ENCODE results near the gene SFRP2. TPM values are rescaled to one million over a fixed set of nuclear protein-coding genes. Genes with fewer than 3 reads are reported as not detected.

SFRP2 gene
- total RNA-seq, 1 donor from 2014 or later = 0.14 TPM

GRCh38 chr4:153780876-153781275, 8.0 kb downstream of the SFRP2 start:
- no peak for TF ChIP-seq CTCF (IDR thresholded peaks at IDR 0.05; ENCODE audit: borderline replicate concordance)
- Histone ChIP-seq H3K4me1 (no peaks in the 10 kb centered on the region), H3K36me3 (no peaks in the 10 kb centered on the region), H3K4me3 (no peak overlapping the region), H3K27ac (replicated peaks) (no peak overlapping the region), H3K9me3 (replicated peaks) (no peaks in the 10 kb centered on the region), H3K27me3 (ENCODE audit: low read depth) (peaks cover 81% of the 10 kb centered on the region)
- intact Hi-C loops (cut with micrococcal nuclease) = no loop called here
- DNase-seq = no peak

- no peaks in the 10 kb centered on the region for H3K9me3 ChIP-seq (replicated peaks)
- no peak overlapping the region for H3K27ac ChIP-seq (replicated peaks)
- TF ChIP-seq CTCF (IDR thresholded peaks at IDR 0.05; ENCODE audit: borderline replicate concordance) = no peak
- H3K4me3 ChIP-seq = no peak overlapping the region
- no peak for DNase-seq
- H3K27me3 ChIP-seq (ENCODE audit: low read depth) = peaks cover 74% of the 10 kb centered on the region
- no peaks in the 10 kb centered on the region for H3K4me1 ChIP-seq
- intact Hi-C loops (cut with micrococcal nuclease) = no loop called here
- H3K36me3 ChIP-seq = no peaks in the 10 kb centered on the region
These were observed 8.7 kb downstream of the SFRP2 start for GRCh38 chr4:153780221-153780620.

GRCh38 chr4:153778383-153778782, 10.5 kb downstream of the SFRP2 start:
- intact Hi-C loops (cut with micrococcal nuclease) = no loop called here
- no peak overlapping the region for H3K4me3 ChIP-seq
- peaks cover 71% of the 10 kb centered on the region for H3K27me3 ChIP-seq (ENCODE audit: low read depth)

GRCh38 chr4:153777421-153777820, 11.5 kb downstream of the SFRP2 start:
- Histone ChIP-seq H3K36me3 (no peaks in the 10 kb centered on the region), H3K27me3 (ENCODE audit: low read depth) (peaks cover 66% of the 10 kb centered on the region), H3K9me3 (replicated peaks) (no peaks in the 10 kb centered on the region), H3K4me1 (no peaks in the 10 kb centered on the region), H3K4me3 (no peak overlapping the region), H3K27ac (replicated peaks) (no peak overlapping the region)
- DNase-seq = no peak
- intact Hi-C loops (cut with micrococcal nuclease) = no loop called here
- no peak for TF ChIP-seq CTCF (IDR thresholded peaks at IDR 0.05; ENCODE audit: borderline replicate concordance)

More at GRCh38 chr4:153778383-153778782, 10.5 kb downstream of the SFRP2 start:
- Histone ChIP-seq H3K36me3 (no peaks in the 10 kb centered on the region), H3K4me1 (no peaks in the 10 kb centered on the region), H3K27ac (replicated peaks) (no peak overlapping the region), H3K9me3 (replicated peaks) (no peaks in the 10 kb centered on the region)
- no peak for DNase-seq
- no peak for TF ChIP-seq CTCF (IDR thresholded peaks at IDR 0.05; ENCODE audit: borderline replicate concordance)

GRCh38 chr4:153776601-153777000, 12.3 kb downstream of the SFRP2 start:
- H3K9me3 ChIP-seq (replicated peaks) = no peaks in the 10 kb centered on the region
- H3K4me1 ChIP-seq = no peaks in the 10 kb centered on the region
- H3K36me3 ChIP-seq = no peaks in the 10 kb centered on the region
- no peak for DNase-seq
- TF ChIP-seq CTCF (IDR thresholded peaks at IDR 0.05; ENCODE audit: borderline replicate concordance) = no peak
- intact Hi-C loops (cut with micrococcal nuclease) = no loop called here
- H3K27ac ChIP-seq (replicated peaks) = no peak overlapping the region
- H3K4me3 ChIP-seq = no peak overlapping the region
- peaks cover 60% of the 10 kb centered on the region for H3K27me3 ChIP-seq (ENCODE audit: low read depth)
